Colonic mucosa (tissue), 4 donors: ENCODE results near the gene VAMP2. TPM values are rescaled to one million over a fixed set of nuclear protein-coding genes. Genes with fewer than 3 reads are reported as not detected.

ENCODE experiments used
- DNase-seq: peaks from one replicate; pipeline ENCODE4 v3.0.0-alpha.2; 2020
- H3K27ac ChIP-seq: fragments of 200-600 bp; one replicate; pipeline ENCODE4 v1.8.0; 2021
- H3K27me3 ChIP-seq: fragments of 200-600 bp; one replicate; pipeline ENCODE4 v1.8.0; 2021
- H3K36me3 ChIP-seq: fragments of 200-600 bp; one replicate; pipeline ENCODE4 v1.8.0; 2021
- H3K4me1 ChIP-seq: fragments of 200-600 bp; one replicate; pipeline ENCODE4 v1.8.0; 2021; ENCODE audit warnings: mild to moderate bottlenecking
- H3K4me3 ChIP-seq: fragments of 200-600 bp; one replicate; pipeline ENCODE4 v1.8.0; 2021
- H3K9ac ChIP-seq, 2 donors: one replicate each; pipeline ENCODE4 v1.7.0; 2013; ENCODE audit warnings: control low read depth in 2 of 2, low read depth in 2 of 2, low read length in 2 of 2
- H3K9me3 ChIP-seq: fragments of 200-600 bp; one replicate; pipeline ENCODE4 v1.8.0; 2021
- intact Hi-C: fragments of 100-400 bp; cut with DNase I; formaldehyde crosslinking; loops from one replicate; pipeline ENCODE4 v1.14.1; 2022
- total RNA-seq, 2 donors: library from RNA; stranded (reverse); fragmentation: NEBNext Ultra II Directional in 1 of 2; extraction: Animal tissue kit (Norgen Biotek cat#: 25700) in 1 of 2; gene quantifications; one replicate each; pipeline ENCODE4 v1.2.1, GENCODE V29; 2021
- TF ChIP-seq, protein P1 (sequence below): fragments of 200-600 bp; IDR thresholded peaks from one replicate; pipeline ENCODE4 v1.8.0; 2022; ENCODE audit warnings: antibody characterized with exemption, mild to moderate bottlenecking
- donor health status: healthy.
- donor health status: DM: no; HTN: no; CAD: no.
- donor health status: DM: no; HTN: no; CAD: no.

The VAMP2 gene
- total RNA-seq, 2 donors from 2014 or later: 34.0 to 38.8 TPM

DNA sequence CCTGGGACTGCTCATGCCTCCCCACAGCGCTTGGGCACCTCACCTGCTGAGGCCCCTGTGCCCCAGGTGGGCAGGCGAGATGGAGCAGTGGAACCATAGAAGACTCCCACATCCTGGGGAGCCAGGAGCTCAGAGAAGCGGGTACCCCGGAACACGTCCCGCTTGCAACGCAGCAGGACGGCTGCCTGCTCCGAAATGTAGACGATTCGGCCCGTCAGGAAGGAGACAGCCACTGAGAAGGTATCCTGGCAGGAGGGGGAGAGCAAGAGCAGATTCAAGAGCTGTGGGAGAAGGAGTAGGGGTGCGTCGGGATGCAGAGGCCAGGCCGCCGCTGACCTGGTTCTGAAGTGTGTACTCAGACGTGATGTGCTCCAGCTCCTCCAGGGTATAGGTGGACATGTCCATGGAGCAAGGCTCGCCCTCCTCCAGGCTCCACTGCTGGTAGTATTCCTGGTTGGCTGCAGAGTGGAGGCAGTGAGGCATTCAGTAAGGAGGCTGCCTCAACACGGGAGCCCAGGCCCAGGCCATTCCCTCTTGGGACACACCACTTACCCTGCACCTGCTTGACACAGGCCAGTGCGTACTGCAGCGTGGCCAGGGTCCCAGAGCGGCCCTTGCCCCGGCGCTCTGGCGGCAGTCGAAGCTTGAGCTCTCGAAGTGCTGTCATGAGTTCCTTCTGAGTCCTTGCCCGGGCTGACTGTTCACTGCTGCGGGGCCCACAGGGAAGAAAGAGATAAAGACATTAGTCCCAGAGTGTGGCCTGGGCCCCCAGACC lies 13.1 kb downstream of the VAMP2 start:
- Histone ChIP-seq H3K9ac (no peak overlapping the region), H3K36me3 (peaks cover 34% of the 10 kb centered on the region), H3K4me3 (no peak overlapping the region), H3K27me3 (no peaks in the 10 kb centered on the region), H3K27ac (no peak overlapping the region), H3K4me1 (peaks cover 19% of the 10 kb centered on the region), H3K9me3 (no peaks in the 10 kb centered on the region)
- TF ChIP-seq, protein P1, sequence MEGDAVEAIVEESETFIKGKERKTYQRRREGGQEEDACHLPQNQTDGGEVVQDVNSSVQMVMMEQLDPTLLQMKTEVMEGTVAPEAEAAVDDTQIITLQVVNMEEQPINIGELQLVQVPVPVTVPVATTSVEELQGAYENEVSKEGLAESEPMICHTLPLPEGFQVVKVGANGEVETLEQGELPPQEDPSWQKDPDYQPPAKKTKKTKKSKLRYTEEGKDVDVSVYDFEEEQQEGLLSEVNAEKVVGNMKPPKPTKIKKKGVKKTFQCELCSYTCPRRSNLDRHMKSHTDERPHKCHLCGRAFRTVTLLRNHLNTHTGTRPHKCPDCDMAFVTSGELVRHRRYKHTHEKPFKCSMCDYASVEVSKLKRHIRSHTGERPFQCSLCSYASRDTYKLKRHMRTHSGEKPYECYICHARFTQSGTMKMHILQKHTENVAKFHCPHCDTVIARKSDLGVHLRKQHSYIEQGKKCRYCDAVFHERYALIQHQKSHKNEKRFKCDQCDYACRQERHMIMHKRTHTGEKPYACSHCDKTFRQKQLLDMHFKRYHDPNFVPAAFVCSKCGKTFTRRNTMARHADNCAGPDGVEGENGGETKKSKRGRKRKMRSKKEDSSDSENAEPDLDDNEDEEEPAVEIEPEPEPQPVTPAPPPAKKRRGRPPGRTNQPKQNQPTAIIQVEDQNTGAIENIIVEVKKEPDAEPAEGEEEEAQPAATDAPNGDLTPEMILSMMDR: no peak
- no peak for DNase-seq
- intact Hi-C loops: no loop called here

DNA sequence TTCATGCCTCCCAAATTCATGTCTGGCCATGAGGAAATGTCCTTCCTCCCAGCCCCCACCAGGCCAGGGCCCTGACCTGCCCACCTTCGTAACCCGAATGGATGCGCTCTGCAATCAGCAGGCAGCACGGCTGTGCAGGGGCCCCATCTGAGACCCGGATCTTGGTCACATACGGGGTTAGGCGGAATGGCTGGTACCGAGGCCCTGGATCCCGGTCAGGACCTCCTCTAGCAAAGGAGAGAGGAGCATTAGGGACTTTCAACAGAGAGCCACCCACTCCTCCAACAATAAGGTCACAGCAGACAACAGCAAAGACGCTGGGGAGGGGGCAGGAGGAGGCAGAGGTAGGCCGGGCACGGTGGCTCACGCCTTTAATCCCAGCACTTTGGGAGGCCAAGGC lies 14.2 kb downstream of the VAMP2 start:
- Histone ChIP-seq H3K9me3 (no peaks in the 10 kb centered on the region), H3K4me3 (no peak overlapping the region), H3K27ac (no peak overlapping the region), H3K9ac (no peak overlapping the region), H3K27me3 (no peaks in the 10 kb centered on the region), H3K36me3 (peaks cover 37% of the 10 kb centered on the region), H3K4me1 (peaks cover 18% of the 10 kb centered on the region)
- intact Hi-C loops: no loop called here
- TF ChIP-seq, protein P1: no peak
- no peak for DNase-seq

DNA sequence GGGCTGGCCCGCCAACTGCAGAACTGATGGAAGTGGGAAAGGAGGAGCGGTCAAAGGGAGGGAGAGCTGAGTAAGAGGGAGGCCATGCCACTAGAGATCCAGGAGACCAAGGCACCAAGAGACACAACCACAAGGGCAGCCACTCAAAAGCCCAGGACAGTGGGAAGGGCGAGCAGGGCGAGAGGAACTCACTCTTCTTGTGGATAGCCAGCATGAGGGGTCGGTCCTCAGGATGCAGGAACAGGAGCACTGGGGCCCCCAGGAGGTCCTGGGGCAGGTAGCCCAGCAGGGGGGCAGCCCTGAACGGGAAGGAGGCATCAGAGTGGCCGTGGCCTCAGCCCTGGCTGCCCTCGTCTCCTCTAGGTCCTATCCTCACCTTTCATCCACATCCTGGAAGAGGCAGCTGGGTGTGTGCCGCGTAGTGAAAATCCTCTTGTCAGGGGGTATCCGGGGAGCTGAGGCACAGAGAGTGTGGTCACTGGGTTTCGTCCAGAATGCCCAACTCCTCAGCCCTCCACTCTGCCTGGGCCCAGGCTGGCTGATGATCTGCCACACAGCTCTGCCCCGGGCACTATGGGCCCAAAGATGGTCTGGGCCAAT lies 14.8 kb downstream of the VAMP2 start:
- intact Hi-C loops: no loop called here
- no peak overlapping the region for H3K9ac ChIP-seq
- peaks cover 12% of the 10 kb centered on the region for H3K4me1 ChIP-seq
- H3K4me3 ChIP-seq: no peak overlapping the region
- no peaks in the 10 kb centered on the region for H3K9me3 ChIP-seq
- no peaks in the 10 kb centered on the region for H3K27me3 ChIP-seq
- TF ChIP-seq, protein P1: no peak
- H3K27ac ChIP-seq: no peak overlapping the region
- peaks cover 37% of the 10 kb centered on the region for H3K36me3 ChIP-seq
- DNase-seq: no peak

- Histone ChIP-seq H3K36me3 (peaks cover 37% of the 10 kb centered on the region), H3K27ac (no peak overlapping the region), H3K4me1 (peaks cover 7% of the 10 kb centered on the region)
These were observed 15.5 kb downstream of the VAMP2 start for GRCh38 chr17:8147141-8147804.

DNA sequence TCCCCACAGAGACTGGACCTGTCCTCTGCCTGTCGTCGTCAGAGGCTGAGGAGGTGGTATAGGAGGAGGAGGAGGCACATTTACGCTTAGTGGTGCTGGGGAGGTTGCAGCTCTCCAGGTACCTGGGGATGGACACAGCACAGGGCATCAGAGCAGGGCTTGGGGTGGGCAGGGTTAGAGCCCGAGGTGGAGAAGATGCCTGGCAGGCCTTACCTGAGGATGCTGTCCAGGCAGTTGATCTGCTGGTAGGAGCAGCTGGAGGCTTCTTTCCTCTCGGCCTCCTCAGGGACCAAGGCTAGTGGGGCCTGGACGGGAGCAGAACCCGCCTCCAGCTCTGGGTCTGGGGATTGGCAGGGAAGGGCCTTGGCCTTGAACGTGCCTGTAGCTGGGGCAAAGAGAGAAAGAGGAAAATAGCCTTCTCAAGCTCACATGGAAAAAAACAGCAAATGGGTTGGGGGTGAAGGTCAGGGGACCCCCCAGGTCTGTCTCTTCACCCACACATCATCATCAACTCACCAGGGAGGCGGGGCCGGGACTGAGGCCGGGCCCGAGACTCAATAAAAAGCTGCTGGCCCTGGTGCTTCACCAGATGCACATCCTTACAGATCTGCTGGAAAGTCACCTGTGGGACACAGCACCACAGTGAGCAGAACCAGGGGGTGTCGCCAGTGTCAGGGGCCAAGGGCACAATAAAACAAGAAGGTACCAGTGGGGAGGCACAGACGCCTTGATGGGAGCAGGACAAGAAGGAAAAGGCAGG lies 16.2 kb downstream of the VAMP2 start:
- intact Hi-C loops: no loop called here
- Histone ChIP-seq H3K9me3 (no peaks in the 10 kb centered on the region), H3K27me3 (no peaks in the 10 kb centered on the region), H3K27ac (no peak overlapping the region), H3K9ac (peak overlapping the region in 1 of 2 donors; percentile 12), H3K4me3 (no peak overlapping the region), H3K36me3 (peaks cover 37% of the 10 kb centered on the region), H3K4me1 (peaks cover 7% of the 10 kb centered on the region)
- no peak for DNase-seq
- TF ChIP-seq, protein P1: no peak

More at GRCh38 chr17:8147141-8147804, 15.5 kb downstream of the VAMP2 start:
- no peak overlapping the region for H3K9ac ChIP-seq
- TF ChIP-seq, protein P1: no peak
- no peak for DNase-seq
- no peak overlapping the region for H3K4me3 ChIP-seq
- no peaks in the 10 kb centered on the region for H3K27me3 ChIP-seq
- intact Hi-C loops: no loop called here
- H3K9me3 ChIP-seq: no peaks in the 10 kb centered on the region
